ENCODE measurements around the gene IL1RAP. TPM values are rescaled to one million over a fixed set of nuclear protein-coding genes. Genes with fewer than 3 reads are reported as not detected.

IL1RAP gene
- total and polyA plus RNA-seq, 9 of the 15 experiments (the other 6 are each of a cell fraction or from before 2014, with no cell fraction given), result 0.23 to 1.8 (median 0.88) TPM

DNA sequence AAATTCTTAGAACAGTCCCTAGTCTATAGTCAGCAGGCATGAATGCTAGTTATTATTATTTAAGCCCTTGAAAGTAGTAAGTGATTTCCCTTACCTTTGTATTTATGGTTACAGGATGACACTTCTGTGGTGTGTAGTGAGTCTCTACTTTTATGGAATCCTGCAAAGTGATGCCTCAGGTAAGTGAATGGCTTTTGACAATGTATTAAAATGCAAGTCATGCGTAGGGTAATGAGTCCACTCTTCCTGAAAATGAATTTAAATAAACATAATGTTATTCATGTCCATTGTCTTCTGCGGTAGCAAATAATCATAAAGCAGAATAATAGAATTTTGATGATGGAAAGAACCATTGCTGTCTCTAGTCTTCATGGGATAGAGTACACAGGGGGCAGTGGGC lies 50.3 kb downstream of the IL1RAP start:
- no peaks in the 10 kb centered on the region for H3K9me1 ChIP-seq (ENCODE audit: control insufficient read depth, insufficient read depth, low read length)
- no peak for ATAC-seq
- no peaks in the 10 kb centered on the region for H3K36me3 ChIP-seq (ENCODE audit: control insufficient read depth, insufficient read depth, low read length)
- no peaks in the 10 kb centered on the region for H4K20me1 ChIP-seq (replicated peaks; ENCODE audit: control insufficient read depth, insufficient read depth, low read length)
- no peaks in the 10 kb centered on the region for H3K79me2 ChIP-seq (ENCODE audit: control insufficient read depth, insufficient read depth, low read length)
- no peak overlapping the region for H3K4me3 ChIP-seq
- TF ChIP-seq, protein P1, sequence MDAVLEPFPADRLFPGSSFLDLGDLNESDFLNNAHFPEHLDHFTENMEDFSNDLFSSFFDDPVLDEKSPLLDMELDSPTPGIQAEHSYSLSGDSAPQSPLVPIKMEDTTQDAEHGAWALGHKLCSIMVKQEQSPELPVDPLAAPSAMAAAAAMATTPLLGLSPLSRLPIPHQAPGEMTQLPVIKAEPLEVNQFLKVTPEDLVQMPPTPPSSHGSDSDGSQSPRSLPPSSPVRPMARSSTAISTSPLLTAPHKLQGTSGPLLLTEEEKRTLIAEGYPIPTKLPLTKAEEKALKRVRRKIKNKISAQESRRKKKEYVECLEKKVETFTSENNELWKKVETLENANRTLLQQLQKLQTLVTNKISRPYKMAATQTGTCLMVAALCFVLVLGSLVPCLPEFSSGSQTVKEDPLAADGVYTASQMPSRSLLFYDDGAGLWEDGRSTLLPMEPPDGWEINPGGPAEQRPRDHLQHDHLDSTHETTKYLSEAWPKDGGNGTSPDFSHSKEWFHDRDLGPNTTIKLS (IDR thresholded peaks at IDR 0.05; ENCODE audit: borderline replicate concordance, low read depth), result no peak
- no peak for TF ChIP-seq NCOA4 (IDR thresholded peaks at IDR 0.05; ENCODE audit: partially characterized antibody)
- no peak for TF ChIP-seq IRF2 (CRISPR knock-in tag; IDR thresholded peaks at IDR 0.05)
- TF ChIP-seq FOXA1 (IDR thresholded peaks at IDR 0.05; ENCODE audit: borderline replicate concordance), result no peak
- no peak for TF ChIP-seq ZNF134 (CRISPR knock-in tag; conservative IDR thresholded peaks at IDR 0.05)
- no peak for TF ChIP-seq HNRNPUL1 (IDR thresholded peaks at IDR 0.05; ENCODE audit: low read length)
- no peak for TF ChIP-seq ZKSCAN8 (CRISPR knock-in tag; IDR thresholded peaks at IDR 0.05)
- no peak for TF ChIP-seq CREBBP (IDR thresholded peaks at IDR 0.05; ENCODE audit: low read depth, low read length)
- TF ChIP-seq PURB (CRISPR knock-in tag; IDR thresholded peaks at IDR 0.05; ENCODE audit: low read depth), result no peak
- TF ChIP-seq RUNX1 (IDR thresholded peaks at IDR 0.05; ENCODE audit: low read depth), result no peak
- no peak for TF ChIP-seq HDAC3 (IDR thresholded peaks at IDR 0.05; ENCODE audit: borderline replicate concordance, partially characterized antibody)
- TF ChIP-seq, protein P2, sequence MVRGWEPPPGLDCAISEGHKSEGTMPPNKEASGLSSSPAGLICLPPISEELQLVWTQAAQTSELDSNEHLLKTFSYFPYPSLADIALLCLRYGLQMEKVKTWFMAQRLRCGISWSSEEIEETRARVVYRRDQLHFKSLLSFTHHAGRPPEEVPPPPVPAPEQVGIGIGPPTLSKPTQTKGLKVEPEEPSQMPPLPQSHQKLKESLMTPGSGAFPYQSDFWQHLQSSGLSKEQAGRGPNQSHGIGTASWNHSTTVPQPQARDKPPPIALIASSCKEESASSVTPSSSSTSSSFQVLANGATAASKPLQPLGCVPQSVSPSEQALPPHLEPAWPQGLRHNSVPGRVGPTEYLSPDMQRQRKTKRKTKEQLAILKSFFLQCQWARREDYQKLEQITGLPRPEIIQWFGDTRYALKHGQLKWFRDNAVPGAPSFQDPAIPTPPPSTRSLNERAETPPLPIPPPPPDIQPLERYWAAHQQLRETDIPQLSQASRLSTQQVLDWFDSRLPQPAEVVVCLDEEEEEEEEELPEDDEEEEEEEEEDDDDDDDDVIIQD (CRISPR knock-in tag; IDR thresholded peaks at IDR 0.05), result no peak
- TF ChIP-seq, protein P3, sequence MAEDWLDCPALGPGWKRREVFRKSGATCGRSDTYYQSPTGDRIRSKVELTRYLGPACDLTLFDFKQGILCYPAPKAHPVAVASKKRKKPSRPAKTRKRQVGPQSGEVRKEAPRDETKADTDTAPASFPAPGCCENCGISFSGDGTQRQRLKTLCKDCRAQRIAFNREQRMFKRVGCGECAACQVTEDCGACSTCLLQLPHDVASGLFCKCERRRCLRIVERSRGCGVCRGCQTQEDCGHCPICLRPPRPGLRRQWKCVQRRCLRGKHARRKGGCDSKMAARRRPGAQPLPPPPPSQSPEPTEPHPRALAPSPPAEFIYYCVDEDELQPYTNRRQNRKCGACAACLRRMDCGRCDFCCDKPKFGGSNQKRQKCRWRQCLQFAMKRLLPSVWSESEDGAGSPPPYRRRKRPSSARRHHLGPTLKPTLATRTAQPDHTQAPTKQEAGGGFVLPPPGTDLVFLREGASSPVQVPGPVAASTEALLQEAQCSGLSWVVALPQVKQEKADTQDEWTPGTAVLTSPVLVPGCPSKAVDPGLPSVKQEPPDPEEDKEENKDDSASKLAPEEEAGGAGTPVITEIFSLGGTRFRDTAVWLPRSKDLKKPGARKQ (CRISPR knock-in tag; IDR thresholded peaks at IDR 0.05), result no peak
- no peak for TF ChIP-seq NCOA6 (IDR thresholded peaks at IDR 0.05)
- intact Hi-C loops (cut with micrococcal nuclease) (no loop called here), in situ Hi-C loops (cut with MboI) (no loop called here)
- H3K27me3 ChIP-seq (ENCODE audit: control insufficient read depth in 2 of 2, insufficient read depth in 2 of 2, low read length in 2 of 2), result no peaks in the 10 kb centered on the region
- ChIA-PET POLR2A (no interaction called here), CTCF (ENCODE audit: low intra/inter-chr PET ratio) (no interaction called here)
- no peaks in the 10 kb centered on the region for H3K4me1 ChIP-seq (replicated peaks in 1 of 2; ENCODE audit: control insufficient read depth in 2 of 2, insufficient read depth in 2 of 2, low read length in 2 of 2)
- 5% methylated on average over 2 of the region's 2 CpGs for WGBS (ENCODE audit: insufficient coverage, low coverage, missing lambda C conversion rate)
- H3K27ac ChIP-seq (ENCODE audit: extremely low read depth, low read depth, low read length), result no peak overlapping the region
- H3K4me2 ChIP-seq (ENCODE audit: insufficient read depth, low read length), result no peak overlapping the region
- 0 out of 2 replicates have a peak, but pooled peaks cover 2% of the 10 kb centered on the region for H3K9me3 ChIP-seq (replicated peaks; ENCODE audit: control insufficient read depth, insufficient read depth, low read depth, low read length)
- no peak for DNase-seq (ENCODE audit: extremely low read depth in 1 of 4, low spot score in 3 of 4)
- H2AFZ ChIP-seq (ENCODE audit: low read depth, low read length), result no peak overlapping the region
- FAIRE-seq, result no peak
- BruUV-seq (replicated peaks), result no TSS peak
- H3K9ac ChIP-seq (ENCODE audit: insufficient read depth in 1 of 2, low read depth in 2 of 2, low read length in 2 of 2), result no peak overlapping the region
